ENCODE data around the gene JAM2.
A peak's percentile ranks its signal among the peaks of the same experiment; 100 is the strongest.

Gene JAM2

DNA sequence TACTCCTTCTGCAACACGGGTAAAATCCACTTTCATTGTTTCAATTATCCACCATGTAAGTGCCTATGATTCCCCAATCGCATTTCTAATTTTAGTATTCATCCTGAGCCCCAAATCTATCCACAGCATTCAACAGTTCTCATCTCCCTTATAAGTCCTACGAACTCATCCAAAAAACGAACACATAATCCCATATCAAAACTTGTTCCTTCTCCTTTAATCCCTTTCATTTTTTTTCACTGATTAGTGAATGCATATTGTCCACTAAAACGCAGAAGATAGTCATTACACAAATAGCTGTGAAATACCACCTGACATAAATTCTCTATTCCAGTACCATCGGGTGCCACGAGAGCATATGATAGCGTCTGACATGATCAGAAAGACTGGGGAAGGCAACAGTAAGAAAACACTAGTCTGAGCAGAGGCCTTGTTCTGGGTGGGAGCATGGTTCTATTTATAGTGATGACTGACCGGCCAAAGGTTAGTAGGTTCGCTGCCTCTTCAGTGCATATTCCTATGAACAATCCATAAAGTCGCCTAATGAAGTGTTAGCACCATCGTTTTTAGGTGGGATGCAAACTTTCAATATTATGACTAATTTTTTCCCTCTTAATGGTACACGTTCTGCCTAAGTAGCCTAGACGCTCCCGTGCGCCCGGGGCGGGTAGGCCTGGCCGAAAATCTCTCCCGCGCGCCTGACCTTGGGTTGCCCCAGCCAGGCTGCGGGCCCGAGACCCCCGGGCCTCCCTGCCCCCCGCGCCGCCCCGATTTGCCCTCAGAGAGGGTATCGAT lies 95.0 kb downstream of the JAM2 start:
- peak overlapping the region; percentile 93 for H3K4me3 ChIP-seq (replicated peaks; ENCODE audit: low read depth, low read length)
- DNase-seq (ENCODE audit: extremely low read depth, low read depth), result no peak
- TF ChIP-seq, protein P1, sequence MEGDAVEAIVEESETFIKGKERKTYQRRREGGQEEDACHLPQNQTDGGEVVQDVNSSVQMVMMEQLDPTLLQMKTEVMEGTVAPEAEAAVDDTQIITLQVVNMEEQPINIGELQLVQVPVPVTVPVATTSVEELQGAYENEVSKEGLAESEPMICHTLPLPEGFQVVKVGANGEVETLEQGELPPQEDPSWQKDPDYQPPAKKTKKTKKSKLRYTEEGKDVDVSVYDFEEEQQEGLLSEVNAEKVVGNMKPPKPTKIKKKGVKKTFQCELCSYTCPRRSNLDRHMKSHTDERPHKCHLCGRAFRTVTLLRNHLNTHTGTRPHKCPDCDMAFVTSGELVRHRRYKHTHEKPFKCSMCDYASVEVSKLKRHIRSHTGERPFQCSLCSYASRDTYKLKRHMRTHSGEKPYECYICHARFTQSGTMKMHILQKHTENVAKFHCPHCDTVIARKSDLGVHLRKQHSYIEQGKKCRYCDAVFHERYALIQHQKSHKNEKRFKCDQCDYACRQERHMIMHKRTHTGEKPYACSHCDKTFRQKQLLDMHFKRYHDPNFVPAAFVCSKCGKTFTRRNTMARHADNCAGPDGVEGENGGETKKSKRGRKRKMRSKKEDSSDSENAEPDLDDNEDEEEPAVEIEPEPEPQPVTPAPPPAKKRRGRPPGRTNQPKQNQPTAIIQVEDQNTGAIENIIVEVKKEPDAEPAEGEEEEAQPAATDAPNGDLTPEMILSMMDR (IDR thresholded peaks at IDR 0.05; ENCODE audit: low read depth, low read length, missing control alignments), result no peak

DNA sequence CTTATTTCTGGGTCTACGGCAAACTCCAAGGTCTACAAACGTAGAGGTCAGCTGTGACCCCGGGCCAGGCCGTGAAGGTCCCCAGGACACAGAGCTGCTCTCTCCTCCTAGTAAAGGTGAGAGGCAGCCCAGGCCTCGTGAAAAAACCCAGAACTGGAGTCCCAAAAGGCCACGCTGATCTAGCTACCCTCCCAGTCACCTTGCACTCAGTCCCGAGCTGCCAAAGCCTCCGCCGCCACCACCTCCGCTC lies 95.5 kb downstream of the JAM2 start:
- H3K4me3 ChIP-seq (replicated peaks; ENCODE audit: low read depth, low read length), result peak overlapping the region; percentile 93
- TF ChIP-seq, protein P1 (IDR thresholded peaks at IDR 0.05; ENCODE audit: low read depth, low read length, missing control alignments), result no peak
- no peak for DNase-seq (ENCODE audit: extremely low read depth, low read depth)

DNA sequence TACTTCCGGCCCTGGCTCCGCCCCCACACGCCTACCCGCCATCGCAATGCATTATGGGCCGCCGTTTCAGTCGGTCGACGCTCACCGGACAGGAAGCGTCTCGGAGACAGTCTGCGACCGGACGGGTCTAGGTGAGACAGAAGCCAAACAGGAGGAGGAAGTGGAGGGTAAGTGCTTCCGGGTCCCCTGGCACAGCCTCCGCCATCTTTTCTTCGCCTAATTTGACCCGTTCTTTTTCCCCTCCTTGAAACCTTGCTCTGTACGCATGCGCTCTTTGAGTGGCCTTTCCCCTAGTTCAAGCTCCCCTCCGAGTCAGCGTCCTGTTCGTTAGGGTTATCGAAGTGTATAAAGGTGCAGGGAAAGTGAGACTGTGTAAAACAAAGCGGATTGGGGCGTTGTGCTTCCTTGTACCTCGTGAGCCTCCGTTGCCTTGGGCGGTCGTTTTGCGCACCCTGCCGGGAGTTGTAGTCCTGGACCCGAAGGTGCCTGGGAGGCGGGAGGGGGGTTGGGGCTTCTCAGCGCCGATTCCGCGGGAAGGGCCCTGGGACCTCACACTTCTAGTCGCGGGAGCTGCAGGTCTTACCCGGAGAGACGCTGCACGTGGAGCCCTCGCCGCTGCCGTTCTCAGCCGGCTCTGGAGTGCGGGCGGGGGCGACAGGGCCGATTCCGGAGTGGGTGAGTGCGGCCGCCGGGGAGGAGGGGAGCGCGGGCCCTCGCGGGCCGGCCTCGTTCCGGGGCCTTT lies 96.0 kb downstream of the JAM2 start, which contains the start of the genes ATP5PF and GABPA:
ATP5PF (minus strand) TSS at position 1 of the 742 bp plus-strand sequence. CDS start 5,110 bp downstream, outside the sequence.
GABPA (plus strand) TSS at position 69 of the 742 bp plus-strand sequence. CDS start 6,627 bp downstream, outside the sequence.
- TF ChIP-seq, protein P1 (IDR thresholded peaks at IDR 0.05; ENCODE audit: low read depth, low read length, missing control alignments), result no peak
- DNase-seq (ENCODE audit: extremely low read depth, low read depth), result peak; percentile 95
- H3K4me3 ChIP-seq (replicated peaks; ENCODE audit: low read depth, low read length), result peak within 1 kb of the TSS; percentile 93

DNA sequence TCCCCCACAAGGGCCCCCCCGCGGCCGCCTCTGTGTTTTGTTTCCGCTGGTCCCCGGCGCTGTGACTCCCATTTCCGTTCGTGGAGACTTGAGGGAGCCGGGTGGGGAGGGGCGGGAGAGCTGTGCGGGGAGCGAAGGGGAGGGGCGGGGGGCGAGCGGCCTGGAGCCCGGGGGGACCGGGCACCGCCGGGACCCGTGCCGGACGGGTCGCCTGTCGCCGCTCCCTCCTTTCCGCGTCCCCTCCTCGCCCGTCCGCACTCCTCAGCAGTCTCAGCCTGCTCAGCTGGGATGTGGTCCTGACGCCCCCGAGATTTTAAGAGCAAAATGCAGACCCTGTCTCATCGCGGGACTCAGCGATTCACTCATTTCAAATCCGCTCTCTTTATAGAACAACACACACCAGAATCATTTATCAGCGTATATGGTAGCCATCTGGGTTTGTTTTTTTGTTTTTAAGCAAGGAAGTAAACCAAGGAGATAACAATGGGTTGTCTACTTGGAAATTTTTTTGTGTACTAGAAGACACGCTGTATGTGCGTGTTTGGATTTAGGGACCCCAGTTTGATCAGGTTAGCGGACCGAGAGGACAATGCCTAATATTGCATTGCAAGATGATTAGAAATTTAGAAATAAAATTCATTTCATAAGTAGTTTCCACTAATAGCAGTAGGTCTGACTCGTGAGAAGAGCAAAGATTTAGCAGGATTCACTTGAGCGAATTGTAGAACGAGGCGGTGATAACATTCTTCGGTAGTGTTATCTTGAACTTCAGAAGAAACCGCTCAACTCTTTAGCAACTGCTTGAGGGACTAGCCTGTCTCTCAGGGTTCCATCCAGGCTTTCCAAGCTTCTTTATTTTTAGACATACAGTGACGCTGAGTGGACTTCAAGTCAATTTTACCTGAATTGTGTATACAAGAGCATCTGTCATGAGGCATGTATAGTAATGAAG lies 96.9 kb downstream of the JAM2 start:
- peak; percentile 29 for DNase-seq (ENCODE audit: extremely low read depth, low read depth)
- TF ChIP-seq, protein P1 (IDR thresholded peaks at IDR 0.05; ENCODE audit: low read depth, low read length, missing control alignments), result no peak

DNA sequence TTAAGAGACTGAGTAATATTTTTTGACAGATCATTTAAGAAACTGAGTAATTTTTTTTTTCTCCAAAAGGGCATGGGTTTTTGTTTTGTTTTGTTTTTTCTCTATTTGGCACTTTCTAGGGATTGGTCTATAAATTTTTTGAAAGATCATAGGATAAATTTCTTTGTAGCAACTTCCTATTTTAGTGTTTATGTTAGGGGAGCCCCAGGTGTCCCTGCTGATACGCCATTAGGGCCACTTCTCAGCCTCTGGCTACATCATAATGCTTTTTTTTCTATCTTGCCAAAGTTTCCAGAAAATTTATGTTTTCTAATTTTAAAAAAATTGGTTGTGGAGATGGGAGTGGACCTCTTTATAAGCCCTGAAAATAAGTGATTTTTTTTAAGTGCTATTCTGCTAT lies 98.4 kb downstream of the JAM2 start:
- H3K4me3 ChIP-seq (replicated peaks; ENCODE audit: low read depth, low read length), result no peak overlapping the region
- TF ChIP-seq, protein P1 (IDR thresholded peaks at IDR 0.05; ENCODE audit: low read depth, low read length, missing control alignments), result no peak
- DNase-seq (ENCODE audit: extremely low read depth, low read depth), result no peak

More for the DNA sequence above, 96.9 kb downstream of the JAM2 start:
- H3K4me3 ChIP-seq (replicated peaks; ENCODE audit: low read depth, low read length), result peak overlapping the region; percentile 93

DNA sequence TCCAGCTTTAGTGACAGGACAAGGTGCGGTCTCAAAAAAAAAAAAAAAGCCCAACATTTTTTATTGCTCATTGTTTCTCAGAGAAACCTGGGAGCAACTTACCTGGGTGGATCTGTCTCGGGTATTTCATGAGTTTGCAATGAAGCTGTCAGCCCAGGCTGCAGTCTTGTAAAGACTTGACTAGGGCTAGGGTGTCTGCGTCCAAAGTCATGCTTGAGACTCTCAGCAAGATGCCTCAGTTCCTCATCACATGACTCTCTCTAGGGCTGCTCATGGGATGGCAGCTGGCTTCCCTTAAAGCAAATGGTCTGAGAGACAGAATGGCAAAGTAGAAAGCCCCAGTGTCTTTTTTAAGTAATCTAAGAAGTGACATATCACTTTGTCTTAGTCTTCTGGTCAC lies 103.8 kb downstream of the JAM2 start:
- DNase-seq (ENCODE audit: extremely low read depth, low read depth), result no peak
- H3K4me3 ChIP-seq (replicated peaks; ENCODE audit: low read depth, low read length), result no peak overlapping the region
- TF ChIP-seq, protein P1 (IDR thresholded peaks at IDR 0.05; ENCODE audit: low read depth, low read length, missing control alignments), result no peak

All from HFF-Myc (cell line).